ENCODE results near the gene SNAP25.

- TF ChIP-seq CTCF (IDR thresholded peaks at IDR 0.05; ENCODE audit: insufficient read depth, low read length) (no peak), REST (IDR thresholded peaks at IDR 0.05; ENCODE audit: insufficient replicate concordance, low read depth) (no peak)
Measured at GRCh38 chr20:10328897-10329255, 110.2 kb downstream of the SNAP25 start.

Data from HL-60 (cell line).